ENCODE data around the gene RAPGEF2.

- TF ChIP-seq CTCF (IDR thresholded peaks at IDR 0.05; ENCODE audit: low read depth, low read length, poor library complexity, severe bottlenecking): no peak
- no peak for TF ChIP-seq EZH2phosphoT487 (IDR thresholded peaks at IDR 0.05; ENCODE audit: borderline replicate concordance, low read length)
Measured at GRCh38 chr4:159347813-159348212, 244.9 kb downstream of the RAPGEF2 start.
